ENCODE results near the gene RAD21L1. TPM values are rescaled to one million over a fixed set of nuclear protein-coding genes. Genes with fewer than 3 reads are reported as not detected.
A peak's percentile ranks its signal among the peaks of the same experiment; 100 is the strongest.

Gene RAD21L1
- total RNA-seq, 2 donors from 2014 or later, result 1.4 TPM; not detected in 1

DNA sequence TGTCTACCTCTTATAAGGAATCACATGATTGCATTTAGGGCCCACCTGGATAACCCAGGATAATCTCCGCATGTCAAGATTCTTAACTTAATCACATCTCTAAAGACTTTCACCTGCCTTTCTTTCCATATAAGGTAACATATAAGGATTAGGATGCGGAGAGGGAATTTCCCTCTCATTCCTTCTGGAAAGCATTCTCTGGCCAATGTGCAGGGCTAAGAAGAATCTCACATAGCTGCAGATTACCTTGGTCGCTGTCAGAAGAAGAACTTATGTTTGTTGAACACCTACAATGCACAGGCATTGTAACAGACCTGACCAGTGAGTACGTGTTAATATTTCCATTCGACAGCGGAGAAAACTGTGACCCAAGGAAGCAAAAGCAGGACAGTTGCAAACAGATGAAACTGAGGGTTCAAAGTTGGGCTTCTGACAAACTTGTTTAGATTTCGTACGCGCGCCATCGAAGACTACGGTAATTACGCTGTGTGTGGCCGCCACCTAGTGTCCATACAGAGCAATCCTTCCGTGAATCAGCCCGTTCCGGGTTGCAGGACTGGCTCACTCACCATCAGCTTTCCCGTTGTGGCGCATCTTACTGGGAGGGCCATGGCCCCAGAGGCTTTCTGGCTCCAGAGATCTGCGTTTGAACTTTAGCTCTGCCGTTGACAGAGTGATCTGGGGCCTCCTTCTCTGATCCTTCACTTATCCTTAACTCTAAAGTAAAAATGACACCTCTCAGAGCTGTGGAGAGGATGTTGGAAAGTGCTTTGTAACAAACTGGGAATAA lies 13.0 kb upstream of the RAD21L1 start:
- Histone ChIP-seq H3K27ac (ENCODE audit: low read depth, low read length) (no peak overlapping the region), H3K9ac (ENCODE audit: extremely low read depth, low read length, poor library complexity, severe bottlenecking) (no peak overlapping the region), H3K9me3 (ENCODE audit: control insufficient read depth, low read length) (no peaks in the 10 kb centered on the region), H3K36me3 (ENCODE audit: control insufficient read depth, insufficient read depth, low read length) (no peaks in the 10 kb centered on the region), H3K4me1 (ENCODE audit: control insufficient read depth, insufficient read depth, low read length) (peaks cover 3% of the 10 kb centered on the region), H3K27me3 (ENCODE audit: control insufficient read depth, insufficient read depth, low read length, poor library complexity, severe bottlenecking) (peaks cover 58% of the 10 kb centered on the region), H3K4me3 (ENCODE audit: low read length) (no peak overlapping the region)
- Mint-ChIP-seq H3K9me3 (peaks cover 2% of the 10 kb centered on the region), H3K36me3 (ENCODE audit: low read depth) (no peaks in the 10 kb centered on the region), H3K4me1 (peaks cover 11% of the 10 kb centered on the region), H3K27ac (no peak overlapping the region), H3K4me3 (no peak overlapping the region), H3K27me3 (ENCODE audit: insufficient read depth) (peaks cover 40% of the 10 kb centered on the region)
- TF ChIP-seq, protein P1, sequence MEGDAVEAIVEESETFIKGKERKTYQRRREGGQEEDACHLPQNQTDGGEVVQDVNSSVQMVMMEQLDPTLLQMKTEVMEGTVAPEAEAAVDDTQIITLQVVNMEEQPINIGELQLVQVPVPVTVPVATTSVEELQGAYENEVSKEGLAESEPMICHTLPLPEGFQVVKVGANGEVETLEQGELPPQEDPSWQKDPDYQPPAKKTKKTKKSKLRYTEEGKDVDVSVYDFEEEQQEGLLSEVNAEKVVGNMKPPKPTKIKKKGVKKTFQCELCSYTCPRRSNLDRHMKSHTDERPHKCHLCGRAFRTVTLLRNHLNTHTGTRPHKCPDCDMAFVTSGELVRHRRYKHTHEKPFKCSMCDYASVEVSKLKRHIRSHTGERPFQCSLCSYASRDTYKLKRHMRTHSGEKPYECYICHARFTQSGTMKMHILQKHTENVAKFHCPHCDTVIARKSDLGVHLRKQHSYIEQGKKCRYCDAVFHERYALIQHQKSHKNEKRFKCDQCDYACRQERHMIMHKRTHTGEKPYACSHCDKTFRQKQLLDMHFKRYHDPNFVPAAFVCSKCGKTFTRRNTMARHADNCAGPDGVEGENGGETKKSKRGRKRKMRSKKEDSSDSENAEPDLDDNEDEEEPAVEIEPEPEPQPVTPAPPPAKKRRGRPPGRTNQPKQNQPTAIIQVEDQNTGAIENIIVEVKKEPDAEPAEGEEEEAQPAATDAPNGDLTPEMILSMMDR (conservative IDR thresholded peaks at IDR 0.05), result peak; percentile 93
- peak; percentile 92 for DNase-seq
- WGBS, 2 experiments (ENCODE audit: insufficient coverage in 1 of 2, insufficient read length in 1 of 2), result 15% methylated on average over 20 to 21 of the region's 21 CpGs

DNA sequence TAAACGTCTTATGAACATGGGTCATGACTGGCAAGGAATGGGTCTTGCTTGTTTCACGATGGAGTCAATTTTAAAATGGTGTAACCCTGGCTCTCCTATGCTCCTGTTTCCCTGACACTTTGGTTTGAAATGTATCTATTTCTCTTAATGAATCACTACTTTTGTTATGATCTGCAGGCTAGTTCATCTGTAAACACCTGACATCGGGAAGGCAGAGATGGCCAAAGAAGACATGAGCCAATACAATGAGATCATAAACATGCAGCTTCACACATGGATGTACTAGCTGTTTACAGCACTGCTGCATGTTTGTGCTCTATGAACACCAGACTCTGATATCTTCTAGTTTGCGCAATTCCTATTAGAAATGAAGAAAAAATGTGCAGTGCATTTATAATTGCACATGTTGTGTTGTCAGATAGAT lies 11.0 kb upstream of the RAD21L1 start:
- Mint-ChIP-seq H3K36me3 (ENCODE audit: low read depth) (no peaks in the 10 kb centered on the region), H3K4me3 (no peak overlapping the region), H3K9me3 (peaks cover 14% of the 10 kb centered on the region), H3K27me3 (ENCODE audit: insufficient read depth) (peaks cover 45% of the 10 kb centered on the region), H3K4me1 (peaks cover 11% of the 10 kb centered on the region), H3K27ac (no peak overlapping the region)
- TF ChIP-seq, protein P1 (conservative IDR thresholded peaks at IDR 0.05), result no peak
- Histone ChIP-seq H3K9me3 (ENCODE audit: control insufficient read depth, low read length) (no peaks in the 10 kb centered on the region), H3K9ac (ENCODE audit: extremely low read depth, low read length, poor library complexity, severe bottlenecking) (no peak overlapping the region), H3K27me3 (ENCODE audit: control insufficient read depth, insufficient read depth, low read length, poor library complexity, severe bottlenecking) (peaks cover 42% of the 10 kb centered on the region), H3K4me3 (ENCODE audit: low read length) (no peak overlapping the region), H3K27ac (ENCODE audit: low read depth, low read length) (no peak overlapping the region), H3K36me3 (ENCODE audit: control insufficient read depth, insufficient read depth, low read length) (no peaks in the 10 kb centered on the region), H3K4me1 (ENCODE audit: control insufficient read depth, insufficient read depth, low read length) (peaks cover 3% of the 10 kb centered on the region)
- WGBS, 2 experiments (ENCODE audit: insufficient coverage in 1 of 2, insufficient read length in 1 of 2), result 92 to 96% methylated on average over 4 of the region's 4 CpGs
- DNase-seq, result no peak

DNA sequence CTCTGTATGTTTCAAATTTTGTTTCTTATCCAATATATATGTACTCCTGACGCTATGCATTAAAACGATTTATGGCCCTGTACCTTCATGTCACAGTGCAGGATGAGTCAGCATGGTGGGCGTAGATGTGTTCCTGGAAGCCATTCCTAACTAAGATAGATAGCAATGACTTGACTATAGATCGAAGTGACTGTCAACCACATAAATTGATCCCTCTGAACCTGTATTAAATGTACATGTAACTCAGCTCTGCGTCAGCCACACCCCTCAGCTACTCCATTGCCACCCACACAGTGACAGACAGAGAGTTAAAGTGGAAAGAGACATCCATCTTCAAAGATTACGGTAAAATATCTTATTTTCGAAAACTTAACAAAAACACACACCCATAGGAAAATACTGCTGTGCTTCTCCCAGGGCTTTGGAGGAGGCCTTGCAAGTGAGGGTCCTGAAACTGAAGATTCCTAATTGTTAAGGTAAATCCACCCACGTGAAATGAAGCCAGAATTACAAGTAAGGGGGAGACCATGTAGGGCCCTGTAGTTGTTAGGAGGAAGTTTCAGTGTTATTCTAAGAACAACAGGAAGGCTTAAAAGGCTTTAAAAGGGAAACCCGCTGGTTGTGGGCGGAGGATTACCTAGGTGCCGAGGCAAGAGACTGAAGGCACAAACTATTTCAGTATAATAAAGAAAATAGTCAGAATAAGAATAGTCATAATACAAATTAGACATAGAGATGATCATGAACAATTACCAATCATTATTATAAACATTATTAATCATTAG lies 10.3 kb upstream of the RAD21L1 start:
- H3K9ac ChIP-seq (ENCODE audit: extremely low read depth, low read length, poor library complexity, severe bottlenecking), result no peak overlapping the region
- WGBS, 2 experiments (ENCODE audit: insufficient coverage in 1 of 2, insufficient read length in 1 of 2), result 80 to 85% methylated on average over 4 to 11 of the region's 11 CpGs
- no peaks in the 10 kb centered on the region for H3K36me3 Mint-ChIP-seq (ENCODE audit: low read depth)
- no peaks in the 10 kb centered on the region for H3K36me3 ChIP-seq (ENCODE audit: control insufficient read depth, insufficient read depth, low read length)
- peaks cover 35% of the 10 kb centered on the region for H3K27me3 ChIP-seq (ENCODE audit: control insufficient read depth, insufficient read depth, low read length, poor library complexity, severe bottlenecking)
- TF ChIP-seq, protein P1 (conservative IDR thresholded peaks at IDR 0.05), result no peak
- peaks cover 14% of the 10 kb centered on the region for H3K9me3 Mint-ChIP-seq
- no peaks in the 10 kb centered on the region for H3K9me3 ChIP-seq (ENCODE audit: control insufficient read depth, low read length)
- no peak overlapping the region for H3K4me3 ChIP-seq (ENCODE audit: low read length)
- no peak overlapping the region for H3K27ac Mint-ChIP-seq
- DNase-seq, result no peak
- peaks cover 45% of the 10 kb centered on the region for H3K27me3 Mint-ChIP-seq (ENCODE audit: insufficient read depth)
- no peak overlapping the region for H3K4me3 Mint-ChIP-seq
- H3K27ac ChIP-seq (ENCODE audit: low read depth, low read length), result no peak overlapping the region
- H3K4me1 ChIP-seq (ENCODE audit: control insufficient read depth, insufficient read depth, low read length), result peaks cover 3% of the 10 kb centered on the region
- H3K4me1 Mint-ChIP-seq, result peaks cover 11% of the 10 kb centered on the region

Measured in endodermal cell (in vitro differentiated cells).